GM12878 (cell line): Measurements from ENCODE around the gene MED13L. TPM values are rescaled to one million over a fixed set of nuclear protein-coding genes. Genes with fewer than 3 reads are reported as not detected.

Experiments used
- ATAC-seq: fragments of 200-7000 bp; cut with Tn5 transposase; 3 replicates; pipeline ENCODE4 v1.9.1; 2020; ENCODE audit warnings: mild to moderate bottlenecking, moderate library complexity
- BruUV-seq: library from RNA; stranded (reverse); fragments of 400-500 nt; replicated peaks from 2 replicates; lab custom pipeline; 2021; lab: Mats Ljungman, UMichigan
- CTCF ChIA-PET: fragments of 300-600 bp; sonication (Branson Sonifier 250); formaldehyde crosslinking; extraction: SDS; loops from one replicate; lab custom pipeline; 2021; ENCODE audit warnings: inconsistent platforms; lab: Yijun Ruan, JAX
- POLR2A ChIA-PET: fragments of 350-600 bp; formaldehyde crosslinking; extraction: SDS; loops from one replicate; lab custom pipeline; 2021; ENCODE audit warnings: inconsistent platforms; lab: Charles Lee
- RAD21 ChIA-PET: fragments of 300-600 bp; sonication (Branson Sonifier 250); formaldehyde crosslinking; loops from one replicate; lab custom pipeline; 2023; ENCODE audit warnings: antibody characterized with exemption; ENCODE audit not compliant: unreplicated experiment; lab: Charles Lee
- SMC1A ChIA-PET: fragments of 300-600 bp; sonication (Branson Sonifier 250); formaldehyde crosslinking; loops from one replicate; lab custom pipeline; 2023; ENCODE audit not compliant: unreplicated experiment, uncharacterized antibody; lab: Charles Lee
- DNase-seq: peaks from one replicate; pipeline ENCODE4 v3.0.0-alpha.2; 2011; ENCODE audit warnings: low read depth, low spot score
- FAIRE-seq: peaks from 3 replicates; lab custom pipeline; 2011; peaks lifted over from hg19 to GRCh38; lab: Jason Lieb, UNC
- H2AFZ ChIP-seq: 2 replicates; pipeline ENCODE4 v1.6.0; 2011; ENCODE audit warnings: low read depth, low read length, control low read depth; ENCODE audit not compliant: control insufficient read depth
- H3K27ac ChIP-seq: 2 replicates; pipeline ENCODE4 v1.5.1; 2011; ENCODE audit warnings: control low read depth; ENCODE audit not compliant: control insufficient read depth, insufficient read depth
- H3K27me3 ChIP-seq, 2 experiments: replicated peaks in 1 of 2; 2 replicates each; pipeline versions ENCODE4 v1.6.0 to v1.6.1; 2011; ENCODE audit warnings: low read length in 1 of 2; ENCODE audit not compliant: control insufficient read depth in 2 of 2, insufficient read depth in 2 of 2
- H3K36me3 ChIP-seq, 2 experiments: 2 replicates each; pipeline ENCODE4 v1.5.1; 2011; ENCODE audit warnings: low read length in 1 of 2; ENCODE audit not compliant: control insufficient read depth in 2 of 2, insufficient read depth in 2 of 2
- H3K4me1 ChIP-seq: 2 replicates; pipeline ENCODE4 v1.6.1; 2011; ENCODE audit warnings: mild to moderate bottlenecking, low read length, moderate library complexity, mixed read lengths; ENCODE audit not compliant: control insufficient read depth, insufficient read depth
- H3K4me2 ChIP-seq: 2 replicates; pipeline ENCODE4 v1.6.0; 2011; ENCODE audit warnings: control low read depth; ENCODE audit not compliant: control insufficient read depth, insufficient read depth
- H3K4me3 ChIP-seq: fragments of 200-600 bp; sonication (generic); 2 replicates; pipeline ENCODE4 v1.5.1; 2016
- H3K79me2 ChIP-seq: 2 replicates; pipeline ENCODE4 v1.6.0; 2011; ENCODE audit warnings: low read length; ENCODE audit not compliant: control insufficient read depth, insufficient read depth
- H3K9ac ChIP-seq: 2 replicates; pipeline ENCODE4 v1.8.0; 2011; ENCODE audit warnings: low read length, control low read depth, mixed read lengths; ENCODE audit not compliant: control insufficient read depth, insufficient read depth
- H3K9me3 ChIP-seq: replicated peaks from 3 replicates; pipeline ENCODE4 v1.5.1; 2011; ENCODE audit warnings: mild to moderate bottlenecking, low read length; ENCODE audit not compliant: control insufficient read depth, insufficient read depth
- H4K20me1 ChIP-seq: 2 replicates; pipeline ENCODE4 v1.6.0; 2011; ENCODE audit not compliant: control insufficient read depth, insufficient read depth
- CHD4 ChIP-seq: fragments of 200-600 bp; sonication (generic); IDR thresholded peaks from 2 replicates; pipeline ENCODE4 v1.6.1; 2016; ENCODE audit warnings: mild to moderate bottlenecking
- IRF4 ChIP-seq: IDR thresholded peaks from 2 replicates; pipeline ENCODE4 v1.6.1; 2011; ENCODE audit warnings: low read depth, low read length
- NFYA ChIP-seq: IDR thresholded peaks from 2 replicates; pipeline ENCODE4 v1.6.1; 2011; ENCODE audit warnings: low read depth, mild to moderate bottlenecking, low read length, improper control_type of control experiment, borderline replicate concordance
- STAT1 ChIP-seq: fragments of 450-650 bp; conservative IDR thresholded peaks from 2 replicates; pipeline ENCODE4 v1.6.1; 2014; ENCODE audit warnings: antibody characterized with exemption, mild to moderate bottlenecking
- YBX1 ChIP-seq: fragments of 450-650 bp; IDR thresholded peaks from 2 replicates; pipeline ENCODE4 v1.6.1; 2016; ENCODE audit warnings: antibody characterized with exemption
- YY1 ChIP-seq: IDR thresholded peaks from 2 replicates; pipeline ENCODE4 v1.6.1; 2011; ENCODE audit warnings: low read depth, mild to moderate bottlenecking, low read length
- WGBS: methylation state at CpG from one replicate; pipeline ENCODE4 v1.1.6; 2016; ENCODE audit warnings: low lambda C conversion rate; ENCODE audit not compliant: insufficient replicate concordance, insufficient coverage; ENCODE audit errors: missing lambda C conversion rate; 5-methylcytosine and 5-hydroxymethylcytosine counted together
- in situ Hi-C: fragments of 300-500 bp; cut with MboI; formaldehyde crosslinking; loops from 9 replicates; pipeline ENCODE4 v1.14.3; 2018; ENCODE audit warnings: mixed read lengths
- intact Hi-C: fragments of 100-400 bp; cut with micrococcal nuclease; formaldehyde crosslinking; loops from one replicate; pipeline ENCODE4 v1.14.2; 2022; ENCODE audit not compliant: unreplicated experiment
- polyA plus RNA-seq, 11 experiments: library from polyadenylated mRNA; depleted of rRNA in 4 of 11; unstranded in 6 of 11; stranded (reverse) in 5 of 11; fragments of >200 nt; fragmentation: Nextera tagmentation in 4 of 11; fragmentation: Illumina TruSeq in 1 of 11; extraction: Ambion mirVana in 4 of 11; extraction: Trizol in 1 of 11; gene quantifications; 1 replicate in 1 of 11; 2 replicates in 10 of 11; pipeline versions ENCODE4 v1.2.1 to v1.2.3, GENCODE V29; 2011 to 2016; ENCODE audit warnings: inconsistent platforms in 2 of 11, missing spikeins in 2 of 11, low read depth in 1 of 11
- total RNA-seq, 4 experiments: library from RNA; depleted of rRNA in 3 of 4; stranded (reverse); fragments of >200 nt in 3 of 4; fragmentation: Illumina TruSeq in 1 of 4; extraction: Trizol in 1 of 4; gene quantifications; 2 replicates each; pipeline versions ENCODE4 v1.2.1 to v1.2.3, GENCODE V29; 2013 to 2021
- TF ChIP-seq, protein P1 (sequence below): IDR thresholded peaks from 2 replicates; pipeline ENCODE4 v1.6.1; 2012; ENCODE audit warnings: mild to moderate bottlenecking, low read depth, low read length
- TF ChIP-seq, protein P2 (sequence below): IDR thresholded peaks from 2 replicates; pipeline ENCODE4 v1.6.1; 2012; ENCODE audit warnings: low read depth, low read length, improper control_type of control experiment

The MED13L gene
- total and polyA plus RNA-seq, 10 of the 15 experiments (the other 5 are each of a cell fraction or from before 2014, with no cell fraction given) = 3.7 to 30.1 (median 9.1) TPM

DNA sequence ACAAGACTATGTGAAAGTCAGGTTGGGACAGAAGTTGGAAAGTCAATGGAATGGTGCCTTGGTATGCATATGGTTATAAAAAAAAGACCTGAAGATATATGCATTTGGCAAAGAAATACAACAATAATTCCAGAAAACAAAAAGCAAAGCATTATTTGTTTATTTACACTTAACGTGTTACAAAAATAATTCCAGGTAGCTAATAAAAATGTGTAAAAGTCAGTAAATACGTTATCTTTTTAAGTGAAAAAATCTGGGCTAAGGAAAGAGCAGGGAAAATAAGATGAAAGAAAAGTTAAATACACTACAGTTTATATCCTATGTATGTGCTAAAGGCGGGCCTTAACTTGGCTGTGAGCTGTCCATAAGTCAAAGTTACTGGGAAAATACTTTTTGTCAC lies 266.3 kb downstream of the MED13L start:
- ATAC-seq (no peak), FAIRE-seq (no peak), DNase-seq (no peak)
- TF ChIP-seq YBX1 = no peak
- no peak for TF ChIP-seq CHD4
- TF ChIP-seq IRF4 = no peak
- TF ChIP-seq, protein P1, sequence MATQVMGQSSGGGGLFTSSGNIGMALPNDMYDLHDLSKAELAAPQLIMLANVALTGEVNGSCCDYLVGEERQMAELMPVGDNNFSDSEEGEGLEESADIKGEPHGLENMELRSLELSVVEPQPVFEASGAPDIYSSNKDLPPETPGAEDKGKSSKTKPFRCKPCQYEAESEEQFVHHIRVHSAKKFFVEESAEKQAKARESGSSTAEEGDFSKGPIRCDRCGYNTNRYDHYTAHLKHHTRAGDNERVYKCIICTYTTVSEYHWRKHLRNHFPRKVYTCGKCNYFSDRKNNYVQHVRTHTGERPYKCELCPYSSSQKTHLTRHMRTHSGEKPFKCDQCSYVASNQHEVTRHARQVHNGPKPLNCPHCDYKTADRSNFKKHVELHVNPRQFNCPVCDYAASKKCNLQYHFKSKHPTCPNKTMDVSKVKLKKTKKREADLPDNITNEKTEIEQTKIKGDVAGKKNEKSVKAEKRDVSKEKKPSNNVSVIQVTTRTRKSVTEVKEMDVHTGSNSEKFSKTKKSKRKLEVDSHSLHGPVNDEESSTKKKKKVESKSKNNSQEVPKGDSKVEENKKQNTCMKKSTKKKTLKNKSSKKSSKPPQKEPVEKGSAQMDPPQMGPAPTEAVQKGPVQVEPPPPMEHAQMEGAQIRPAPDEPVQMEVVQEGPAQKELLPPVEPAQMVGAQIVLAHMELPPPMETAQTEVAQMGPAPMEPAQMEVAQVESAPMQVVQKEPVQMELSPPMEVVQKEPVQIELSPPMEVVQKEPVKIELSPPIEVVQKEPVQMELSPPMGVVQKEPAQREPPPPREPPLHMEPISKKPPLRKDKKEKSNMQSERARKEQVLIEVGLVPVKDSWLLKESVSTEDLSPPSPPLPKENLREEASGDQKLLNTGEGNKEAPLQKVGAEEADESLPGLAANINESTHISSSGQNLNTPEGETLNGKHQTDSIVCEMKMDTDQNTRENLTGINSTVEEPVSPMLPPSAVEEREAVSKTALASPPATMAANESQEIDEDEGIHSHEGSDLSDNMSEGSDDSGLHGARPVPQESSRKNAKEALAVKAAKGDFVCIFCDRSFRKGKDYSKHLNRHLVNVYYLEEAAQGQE = no peak
- TF ChIP-seq, protein P2, sequence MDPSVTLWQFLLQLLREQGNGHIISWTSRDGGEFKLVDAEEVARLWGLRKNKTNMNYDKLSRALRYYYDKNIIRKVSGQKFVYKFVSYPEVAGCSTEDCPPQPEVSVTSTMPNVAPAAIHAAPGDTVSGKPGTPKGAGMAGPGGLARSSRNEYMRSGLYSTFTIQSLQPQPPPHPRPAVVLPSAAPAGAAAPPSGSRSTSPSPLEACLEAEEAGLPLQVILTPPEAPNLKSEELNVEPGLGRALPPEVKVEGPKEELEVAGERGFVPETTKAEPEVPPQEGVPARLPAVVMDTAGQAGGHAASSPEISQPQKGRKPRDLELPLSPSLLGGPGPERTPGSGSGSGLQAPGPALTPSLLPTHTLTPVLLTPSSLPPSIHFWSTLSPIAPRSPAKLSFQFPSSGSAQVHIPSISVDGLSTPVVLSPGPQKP = no peak
- no peak for TF ChIP-seq YY1
- no peak for TF ChIP-seq STAT1
- TF ChIP-seq NFYA = no peak
- no peaks in the 10 kb centered on the region for H3K9me3 ChIP-seq
- ChIA-PET SMC1A (interaction anchor here (1.0 to 1.8 kb wide), 2 partner anchors 9 to 13 kb away, joined by 3 to 5 read pairs; no protein-coding TSS in a partner anchor), CTCF (interaction anchor here (0.6 to 1.5 kb wide), 3 partner anchors 73 to 698 kb away, joined by 3 to 4 read pairs (median 3); no protein-coding TSS in a partner anchor), POLR2A (no interaction called here), RAD21 (no interaction called here)
- whole genome bisulfite sequencing = 84% methylated on average over 3 of the region's 3 CpGs
- H3K27me3 ChIP-seq = no peaks in the 10 kb centered on the region
- no peak overlapping the region for H3K4me3 ChIP-seq
- no peak overlapping the region for H3K27ac ChIP-seq
- H2AFZ ChIP-seq = no peak overlapping the region
- no peaks in the 10 kb centered on the region for H4K20me1 ChIP-seq
- in situ Hi-C loops (no loop called here), intact Hi-C loops (no loop called here)
- no peaks in the 10 kb centered on the region for H3K4me1 ChIP-seq
- H3K79me2 ChIP-seq = no peaks in the 10 kb centered on the region
- BruUV-seq = no TSS peak
- no peak overlapping the region for H3K9ac ChIP-seq
- H3K36me3 ChIP-seq = peaks cover 0 to 3% of the 10 kb centered on the region in 2 experiments; a peak in 2 of 4 replicates
- no peak overlapping the region for H3K4me2 ChIP-seq
